ENCODE measurements around the gene TACC3.

The TACC3 gene

DNA sequence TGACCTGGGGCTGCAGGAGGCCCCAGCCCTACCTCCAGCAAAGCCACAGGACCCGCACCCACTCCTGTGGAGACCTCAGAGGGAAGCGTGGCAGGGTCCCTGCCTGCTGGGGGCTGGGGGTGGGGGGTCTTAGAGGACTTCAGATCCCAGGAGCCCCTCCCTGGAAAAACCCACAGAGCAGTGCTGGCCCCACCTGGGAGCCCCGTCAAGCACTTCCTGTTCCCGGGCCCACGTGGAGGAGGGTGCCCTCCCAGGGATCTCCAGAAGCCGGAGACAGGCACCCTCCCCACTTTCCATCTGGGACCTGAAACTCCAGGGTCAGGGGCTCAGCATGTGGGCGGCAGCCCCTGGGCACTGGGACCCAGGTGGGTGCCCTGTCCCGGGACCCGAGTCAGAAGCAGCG lies 32.0 kb downstream of the TACC3 start:
- TF ChIP-seq ZFX (IDR thresholded peaks at IDR 0.05; ENCODE audit: borderline replicate concordance) = no peak
- TF ChIP-seq, protein P1, sequence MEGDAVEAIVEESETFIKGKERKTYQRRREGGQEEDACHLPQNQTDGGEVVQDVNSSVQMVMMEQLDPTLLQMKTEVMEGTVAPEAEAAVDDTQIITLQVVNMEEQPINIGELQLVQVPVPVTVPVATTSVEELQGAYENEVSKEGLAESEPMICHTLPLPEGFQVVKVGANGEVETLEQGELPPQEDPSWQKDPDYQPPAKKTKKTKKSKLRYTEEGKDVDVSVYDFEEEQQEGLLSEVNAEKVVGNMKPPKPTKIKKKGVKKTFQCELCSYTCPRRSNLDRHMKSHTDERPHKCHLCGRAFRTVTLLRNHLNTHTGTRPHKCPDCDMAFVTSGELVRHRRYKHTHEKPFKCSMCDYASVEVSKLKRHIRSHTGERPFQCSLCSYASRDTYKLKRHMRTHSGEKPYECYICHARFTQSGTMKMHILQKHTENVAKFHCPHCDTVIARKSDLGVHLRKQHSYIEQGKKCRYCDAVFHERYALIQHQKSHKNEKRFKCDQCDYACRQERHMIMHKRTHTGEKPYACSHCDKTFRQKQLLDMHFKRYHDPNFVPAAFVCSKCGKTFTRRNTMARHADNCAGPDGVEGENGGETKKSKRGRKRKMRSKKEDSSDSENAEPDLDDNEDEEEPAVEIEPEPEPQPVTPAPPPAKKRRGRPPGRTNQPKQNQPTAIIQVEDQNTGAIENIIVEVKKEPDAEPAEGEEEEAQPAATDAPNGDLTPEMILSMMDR (IDR thresholded peaks at IDR 0.05) = no peak
- H3K27ac ChIP-seq = no peak overlapping the region

DNA sequence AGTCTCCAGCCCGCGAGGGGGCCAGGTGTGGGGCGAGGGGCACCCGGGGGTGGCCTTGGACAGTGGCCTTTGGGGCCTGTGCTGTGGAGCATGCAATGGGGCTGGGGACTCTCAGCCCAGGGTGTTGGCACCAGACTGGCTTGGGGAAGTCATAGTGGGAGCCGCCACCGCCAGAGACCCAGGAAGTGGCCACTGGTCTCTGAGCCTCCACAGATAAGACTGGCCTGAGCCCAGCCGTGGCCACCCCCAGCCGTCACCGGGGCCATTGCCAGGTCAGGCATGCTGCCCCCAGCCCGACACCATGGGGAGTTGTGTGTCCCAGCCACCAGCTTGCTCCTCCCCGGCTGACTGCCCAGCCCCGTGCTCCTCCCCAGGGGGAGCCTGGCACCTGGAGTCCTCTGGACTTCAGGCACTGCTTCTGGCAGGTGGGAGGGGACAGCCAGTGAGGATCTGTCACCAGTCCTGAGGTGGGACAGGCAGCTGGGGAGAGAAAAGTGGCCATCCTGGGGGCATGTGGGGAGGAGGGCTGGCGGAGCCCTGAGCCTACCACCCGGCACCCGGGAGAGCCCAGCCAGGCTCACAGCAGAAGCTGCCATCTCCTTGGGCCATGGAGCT lies 32.5 kb downstream of the TACC3 start:
- TF ChIP-seq, protein P1 (IDR thresholded peaks at IDR 0.05) = no peak
- TF ChIP-seq ZFX (IDR thresholded peaks at IDR 0.05; ENCODE audit: borderline replicate concordance) = no peak
- no peak overlapping the region for H3K27ac ChIP-seq

DNA sequence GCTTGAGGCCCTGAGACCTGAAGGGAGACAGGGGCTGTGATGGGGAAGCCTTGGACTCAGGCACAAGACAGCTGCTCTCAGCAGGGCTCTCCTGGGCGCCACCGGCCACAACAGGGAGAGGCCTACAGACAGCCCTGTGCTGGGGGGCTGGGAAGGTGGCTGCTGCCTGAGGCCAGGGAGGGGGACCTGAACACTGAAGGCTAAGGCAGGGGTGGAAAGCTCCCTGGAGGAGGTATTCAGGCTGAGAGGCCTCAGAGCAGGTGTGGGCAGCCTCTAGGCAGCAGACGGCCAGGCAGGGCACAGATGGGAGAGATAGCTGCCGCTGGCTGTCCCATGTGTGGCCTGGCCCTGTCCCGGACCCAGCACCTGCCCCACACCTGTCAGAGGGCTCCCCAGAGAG lies 33.0 kb downstream of the TACC3 start:
- TF ChIP-seq ZFX (IDR thresholded peaks at IDR 0.05; ENCODE audit: borderline replicate concordance) = no peak
- TF ChIP-seq, protein P1 (IDR thresholded peaks at IDR 0.05) = no peak
- no peak overlapping the region for H3K27ac ChIP-seq

DNA sequence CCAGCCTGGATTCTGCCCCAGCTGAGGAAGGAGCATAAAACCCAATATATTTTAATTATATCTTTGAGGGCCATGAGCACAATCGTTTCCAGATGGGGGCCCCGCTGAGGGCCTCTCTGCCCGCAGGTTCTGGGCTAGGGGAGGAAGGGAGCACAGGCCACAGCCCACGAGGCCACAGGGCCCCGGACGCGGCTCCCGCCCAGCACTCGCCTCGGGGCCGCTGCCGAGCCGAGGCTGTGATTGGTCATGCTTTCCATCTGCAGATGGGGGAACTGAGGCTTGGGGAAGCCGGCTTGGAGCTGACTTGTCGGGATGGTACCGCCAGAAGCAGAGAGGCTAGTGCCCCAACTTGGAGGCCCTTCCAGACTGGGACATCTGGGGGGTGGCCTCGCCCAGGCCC lies 34.0 kb downstream of the TACC3 start:
- TF ChIP-seq, protein P1 (IDR thresholded peaks at IDR 0.05) = no peak
- TF ChIP-seq ZFX (IDR thresholded peaks at IDR 0.05; ENCODE audit: borderline replicate concordance) = no peak
- H3K27ac ChIP-seq = no peak overlapping the region

DNA sequence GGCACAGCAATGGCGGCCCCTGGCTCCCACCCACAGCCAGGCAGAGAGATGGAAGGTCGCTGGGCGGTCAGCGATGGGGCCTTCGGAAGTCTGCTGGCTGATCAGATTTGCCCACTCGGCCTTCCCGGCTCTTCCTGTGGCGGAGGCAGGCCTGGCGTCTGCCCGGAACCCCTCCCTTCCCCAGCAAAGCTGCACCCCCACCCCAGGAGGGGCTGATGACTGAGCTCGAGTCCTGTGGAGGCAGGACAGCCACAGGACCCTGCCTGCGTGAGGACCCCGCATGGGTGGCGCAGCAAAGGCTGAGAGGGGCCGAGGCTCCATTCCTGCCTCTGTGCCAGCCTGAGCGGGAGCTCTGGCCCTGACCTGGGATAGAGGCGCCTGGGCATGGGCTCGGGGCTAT lies 34.8 kb downstream of the TACC3 start:
- TF ChIP-seq, protein P1 (IDR thresholded peaks at IDR 0.05) = no peak
- TF ChIP-seq ZFX (IDR thresholded peaks at IDR 0.05; ENCODE audit: borderline replicate concordance) = no peak
- no peak overlapping the region for H3K27ac ChIP-seq

DNA sequence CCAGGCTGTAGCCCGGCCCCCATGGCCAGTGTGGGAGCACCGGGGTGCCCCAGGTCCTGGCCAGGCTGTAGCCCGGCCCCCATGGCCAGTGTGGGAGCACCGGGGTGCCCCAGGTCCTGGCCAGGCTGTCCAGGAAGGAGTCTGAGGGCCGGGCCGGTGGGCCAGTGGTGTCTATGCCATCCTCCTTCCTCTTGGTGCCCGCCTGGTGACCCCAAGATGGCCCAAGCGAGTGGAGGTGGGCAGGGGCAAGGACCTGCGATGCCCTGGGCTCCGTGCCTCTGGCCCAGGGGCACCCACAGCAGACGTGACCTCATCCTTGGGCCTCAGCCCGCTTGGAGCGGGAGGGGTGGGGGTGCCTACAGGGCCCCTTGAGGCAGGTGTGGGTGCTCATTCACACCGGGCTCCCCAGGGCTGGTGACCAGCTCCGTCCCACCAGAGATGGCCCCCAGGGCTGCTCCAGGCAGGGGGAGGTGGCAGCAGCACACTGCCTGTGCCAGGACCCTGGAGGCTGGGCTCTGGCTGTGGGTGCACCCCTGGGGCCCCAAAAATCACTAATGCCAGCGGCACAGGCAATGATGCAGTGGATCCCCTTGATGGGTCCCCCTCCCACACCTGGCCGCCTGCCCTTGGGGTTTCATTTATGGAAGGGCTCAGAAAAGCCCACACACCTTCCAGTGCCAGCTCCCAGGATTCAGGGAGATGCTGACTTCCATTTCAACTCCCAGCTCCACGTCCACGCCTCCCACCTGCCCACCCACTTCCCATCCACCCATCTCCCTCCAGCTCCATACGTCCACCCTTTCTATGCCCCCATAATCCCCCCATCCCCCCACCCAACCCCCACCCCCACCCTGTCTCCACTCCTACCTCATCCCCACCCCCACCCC lies 35.8 kb downstream of the TACC3 start:
- no peak overlapping the region for H3K27ac ChIP-seq
- TF ChIP-seq ZFX (IDR thresholded peaks at IDR 0.05; ENCODE audit: borderline replicate concordance) = no peak
- TF ChIP-seq, protein P1 (IDR thresholded peaks at IDR 0.05) = no peak

DNA sequence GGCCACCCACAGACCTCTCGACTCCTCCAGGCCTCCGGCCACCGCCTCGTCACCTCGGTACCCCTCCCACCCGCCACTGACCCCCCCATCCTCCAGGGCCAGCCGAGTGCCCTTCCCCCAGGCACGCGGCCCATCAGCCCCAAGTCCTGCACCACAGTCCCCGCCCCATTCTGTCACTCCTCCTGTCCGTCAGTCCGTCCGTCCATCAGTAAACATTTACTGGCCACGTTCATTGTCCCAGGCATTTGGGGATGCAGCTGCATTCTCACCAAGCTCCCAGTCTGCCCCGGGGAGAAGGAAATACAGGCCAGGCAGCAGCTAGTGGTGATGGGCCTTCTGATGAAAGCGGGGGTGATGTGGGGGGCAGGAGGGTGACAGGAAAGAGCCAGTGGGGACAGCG lies 36.5 kb downstream of the TACC3 start:
- TF ChIP-seq, protein P1 (IDR thresholded peaks at IDR 0.05) = no peak
- TF ChIP-seq ZFX (IDR thresholded peaks at IDR 0.05; ENCODE audit: borderline replicate concordance) = no peak
- H3K27ac ChIP-seq = no peak overlapping the region

All from 22Rv1 (cell line).